Psoas muscle (tissue), 8 donors: Measurements from ENCODE around the gene STIMATE. TPM values are rescaled to one million over a fixed set of nuclear protein-coding genes. Genes with fewer than 3 reads are reported as not detected.

Experiments
- ATAC-seq, 4 donors: fragments of 200-7000 bp; cut with Tn5 transposase; one replicate each; pipeline ENCODE4 v1.9.1; 2020; ENCODE audit warnings: moderate library complexity in 3 of 4, mild to moderate bottlenecking in 2 of 4
- DNase-seq, 2 donors: peaks; one replicate each; pipeline ENCODE4 v3.0.0-alpha.2; 2020
- H3K27ac ChIP-seq: fragments of 200-600 bp; one replicate; pipeline ENCODE4 v1.8.0; 2022
- H3K27me3 ChIP-seq, 3 donors: fragments of 200-600 bp in 1 of 3; one replicate each; pipeline versions ENCODE4 v1.6.1 to v1.8.0; 2013 to 2022; ENCODE audit warnings: low read length in 2 of 3, mild to moderate bottlenecking in 2 of 3, moderate library complexity in 1 of 3; ENCODE audit not compliant: insufficient read depth in 3 of 3
- H3K36me3 ChIP-seq, 2 donors: fragments of 200-600 bp in 1 of 2; one replicate each; pipeline versions ENCODE4 v1.6.1 to v1.8.0; 2013 to 2022; ENCODE audit warnings: low read depth in 1 of 2, mild to moderate bottlenecking in 1 of 2, moderate library complexity in 1 of 2; ENCODE audit not compliant: insufficient read depth in 1 of 2
- H3K4me1 ChIP-seq: fragments of 200-600 bp; one replicate; pipeline ENCODE4 v1.8.0; 2022
- H3K4me3 ChIP-seq: fragments of 200-600 bp; one replicate; pipeline ENCODE4 v1.8.0; 2022; ENCODE audit warnings: mild to moderate bottlenecking
- H3K9me3 ChIP-seq: fragments of 200-600 bp; one replicate; pipeline ENCODE4 v1.8.0; 2022
- CTCF ChIP-seq: fragments of 200-600 bp; IDR thresholded peaks from one replicate; pipeline ENCODE4 v1.8.0; 2022; ENCODE audit warnings: antibody characterized with exemption
- WGBS, 3 donors: extraction: QIAGEN DNeasy Blood & Tissue Kit; methylation state at CpG; one replicate each; pipeline versions ENCODE4 v1.1.6 to v1.1.7; 2013; 5-methylcytosine and 5-hydroxymethylcytosine counted together
- intact Hi-C, 2 donors: fragments of 100-400 bp; cut with DNase I; formaldehyde crosslinking; loops; one replicate each; pipeline versions ENCODE4 v1.11.0 to v1.14.2; 2022
- polyA plus RNA-seq, 3 donors: library from polyadenylated mRNA; stranded (reverse); fragments of 200-250 nt; gene quantifications; one replicate each; pipeline ENCODE4 v1.2.3, GENCODE V29; 2013
- total RNA-seq, 4 donors: library from RNA; stranded (reverse); fragmentation: NEBNext Ultra II Directional in 2 of 4; extraction: Animal tissue kit (Norgen Biotek cat#: 25700) in 2 of 4; gene quantifications; one replicate each; pipeline versions ENCODE4 v1.2.1 to v1.2.4, GENCODE V29; 2021 to 2023
- donor health status: healthy with polysubstance abuse.
- donor health status: DM: no; HTN: no; CAD: no; lungs with moderate emphysema.
- donor health status: Bipolar disorder and iron deficiency.
- donor health status: healthy.
- donor health status: DM: yes; HTN: yes; CAD: no.
- donor health status: DM: no; HTN: no; CAD: no.
- donor health status: DM: no; HTN: no; CAD: no.
- donor health status: DM: yes; HTN: yes; CAD: no.

STIMATE gene
- total and polyA plus RNA-seq, 7 donors, result 3.5 to 22.3 (median 10.2) TPM

GRCh38 chr3:52847241-52847640, 50.1 kb downstream of the STIMATE start:
- H3K27ac ChIP-seq, result peak overlapping the region; percentile 97
- intact Hi-C loops, result no loop called here
- H3K4me3 ChIP-seq, result no peak overlapping the region
- H3K4me1 ChIP-seq, result peaks cover 74% of the 10 kb centered on the region
- no peak for TF ChIP-seq CTCF
- DNase-seq (peak in 1 of 2 donors; percentile 36), ATAC-seq (no peak)
- H3K36me3 ChIP-seq, result peaks cover 0 to 23% of the 10 kb centered on the region in 2 donors
- H3K27me3 ChIP-seq, result no peaks in the 10 kb centered on the region
- WGBS, 3 donors, result 89 to 96% (median 94%) methylated on average over 6 of the region's 6 CpGs
- no peaks in the 10 kb centered on the region for H3K9me3 ChIP-seq

DNA sequence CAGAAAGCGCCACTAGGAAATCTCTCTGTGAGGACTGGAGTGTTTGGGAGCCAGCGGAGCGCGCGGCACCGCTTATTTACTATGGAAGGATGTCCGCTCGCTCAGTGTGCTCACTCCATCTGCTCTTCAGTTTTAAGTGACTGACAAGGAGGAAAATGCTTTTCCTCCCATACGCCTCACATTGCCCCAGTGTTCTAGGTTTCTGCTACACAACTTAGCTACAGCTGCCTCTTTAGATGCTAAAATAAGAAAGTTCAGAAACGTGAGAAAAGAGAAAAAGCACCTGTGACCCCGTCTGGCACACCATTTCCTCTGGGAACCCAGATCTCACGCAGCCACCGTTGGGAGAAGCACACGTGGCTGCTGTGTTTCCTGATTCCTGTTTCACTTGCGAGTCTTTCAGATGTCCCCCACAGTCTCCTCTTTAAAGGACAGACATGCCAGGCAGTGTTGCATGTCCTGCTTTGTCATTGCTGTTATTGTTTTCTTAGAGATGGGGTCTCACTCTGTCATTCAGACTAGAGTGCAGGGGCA, 50.8 kb downstream of the STIMATE start:
- Histone ChIP-seq H3K27ac (peak overlapping the region; percentile 97), H3K36me3 (peaks cover 0 to 17% of the 10 kb centered on the region in 2 donors), H3K27me3 (no peaks in the 10 kb centered on the region), H3K4me3 (peak overlapping the region; percentile 0), H3K4me1 (peaks cover 81% of the 10 kb centered on the region), H3K9me3 (no peaks in the 10 kb centered on the region)
- no peak for TF ChIP-seq CTCF
- intact Hi-C loops, result no loop called here
- no peak for ATAC-seq
- WGBS, 3 donors, result 50 to 64% (median 62%) methylated on average over 15 of the region's 15 CpGs
- peak in 1 of 2 donors; percentile 49 for DNase-seq

GRCh38 chr3:52845691-52846431, 51.5 kb downstream of the STIMATE start:
- ATAC-seq (peak in 1 of 4 donors; percentile 20), DNase-seq (peak in 1 of 2 donors; percentile 60)
- Histone ChIP-seq H3K27me3 (no peaks in the 10 kb centered on the region), H3K36me3 (peaks cover 0 to 13% of the 10 kb centered on the region in 2 donors), H3K4me3 (peak overlapping the region; percentile 0), H3K4me1 (peaks cover 88% of the 10 kb centered on the region), H3K9me3 (no peaks in the 10 kb centered on the region), H3K27ac (peak overlapping the region; percentile 97)
- 35 to 66% (median 40%) methylated on average over 6 to 7 of the region's 7 CpGs for WGBS, 3 donors
- TF ChIP-seq CTCF, result peak; percentile 40
- intact Hi-C loops, result no loop called here

DNA sequence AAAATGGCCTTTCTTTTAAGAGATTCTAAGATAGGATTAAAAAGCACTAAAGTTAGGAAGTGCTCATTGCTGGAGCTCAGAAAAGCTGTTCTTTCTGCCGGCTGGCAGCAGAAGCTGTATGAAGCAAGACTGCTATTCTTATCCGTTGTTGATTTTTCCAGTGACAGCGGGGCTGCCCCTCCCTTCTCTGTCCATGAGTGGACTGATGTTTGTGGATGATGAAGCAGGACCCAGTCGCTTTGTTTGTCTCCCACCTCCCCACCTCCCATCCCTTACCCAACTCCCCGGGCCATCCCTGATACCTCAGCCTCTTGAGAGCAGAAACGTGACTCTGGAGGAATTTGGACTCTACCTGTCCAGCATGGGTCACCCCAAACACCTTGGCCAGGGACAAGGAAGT, 52.2 kb downstream of the STIMATE start:
- DNase-seq (peak; percentile 65 to 87), ATAC-seq (peak; percentile 59 to 74 (median 62))
- Histone ChIP-seq H3K9me3 (no peaks in the 10 kb centered on the region), H3K36me3 (peaks cover 0 to 19% of the 10 kb centered on the region in 2 donors), H3K27me3 (no peaks in the 10 kb centered on the region), H3K4me1 (peaks cover 93% of the 10 kb centered on the region), H3K4me3 (peak overlapping the region; percentile 24), H3K27ac (peak overlapping the region; percentile 97)
- 7 to 21% (median 17%) methylated on average over 6 of the region's 6 CpGs for WGBS, 3 donors
- no peak for TF ChIP-seq CTCF
- intact Hi-C loops, result no loop called here
